HG03571 (cell line): ENCODE measurements around the gene LMX1B.
A peak's percentile ranks its signal among the peaks of the same experiment; 100 is the strongest.
"Not testable (repeated sequence)": the region's sequence is repeated elsewhere in the genome, so short reads cannot be mapped to it uniquely, and the experiment has no call there.

Experiments
- ATAC-seq: cut with Tn5 transposase; IDR thresholded peaks from one replicate; pipeline ENCODE4 v1.9.1; 2021; ENCODE audit not compliant: unreplicated experiment

LMX1B gene

DNA sequence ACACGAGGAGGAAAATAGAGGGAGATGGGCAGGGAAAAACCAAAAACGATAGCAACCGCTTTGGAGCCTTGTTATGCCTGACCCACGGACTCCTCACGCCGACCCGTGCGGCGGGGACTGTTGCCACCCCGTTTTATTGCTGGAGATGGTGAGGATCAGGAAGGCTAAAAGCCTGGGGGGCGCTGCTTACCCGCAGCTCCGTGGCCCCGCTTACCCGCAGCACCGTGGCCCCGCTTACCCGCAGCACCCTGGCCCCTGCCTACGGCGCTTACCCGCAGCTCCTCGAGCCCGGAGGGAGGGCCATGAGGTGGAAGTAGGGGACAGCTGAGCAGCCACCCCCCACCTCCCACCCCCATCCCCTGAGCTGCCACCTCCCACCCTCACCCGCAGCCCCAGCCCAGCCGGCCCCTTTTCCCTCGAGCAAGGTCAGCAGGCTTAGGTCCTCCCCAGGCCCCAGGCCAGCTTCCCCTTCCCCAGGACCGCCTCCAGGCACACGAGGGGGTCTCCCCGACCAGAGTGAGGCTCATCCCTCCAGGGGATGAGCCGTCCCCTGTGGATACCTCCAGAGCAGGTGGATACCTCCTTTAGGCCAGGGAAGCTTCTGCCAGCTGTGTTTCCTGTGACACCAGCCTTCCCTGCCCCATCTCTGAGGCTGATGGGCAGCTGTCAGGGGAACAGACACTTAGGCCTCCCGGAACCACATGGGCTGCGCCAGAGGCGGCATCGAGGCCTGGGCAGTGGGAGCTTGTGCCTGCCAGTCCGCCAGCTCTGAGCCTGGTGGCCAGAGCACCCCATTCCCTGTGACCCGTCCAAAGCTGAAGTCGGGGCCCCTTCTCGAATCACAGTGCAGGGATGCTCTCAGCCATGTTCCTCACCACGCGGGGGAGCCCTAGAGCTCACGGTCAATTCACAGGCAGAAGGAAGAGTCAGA lies 92.3 kb downstream of the LMX1B start:
- ATAC-seq = no peak

GRCh38 chr9:126706698-126707053 lies 92.9 kb downstream of the LMX1B start:
- no peak for ATAC-seq

DNA sequence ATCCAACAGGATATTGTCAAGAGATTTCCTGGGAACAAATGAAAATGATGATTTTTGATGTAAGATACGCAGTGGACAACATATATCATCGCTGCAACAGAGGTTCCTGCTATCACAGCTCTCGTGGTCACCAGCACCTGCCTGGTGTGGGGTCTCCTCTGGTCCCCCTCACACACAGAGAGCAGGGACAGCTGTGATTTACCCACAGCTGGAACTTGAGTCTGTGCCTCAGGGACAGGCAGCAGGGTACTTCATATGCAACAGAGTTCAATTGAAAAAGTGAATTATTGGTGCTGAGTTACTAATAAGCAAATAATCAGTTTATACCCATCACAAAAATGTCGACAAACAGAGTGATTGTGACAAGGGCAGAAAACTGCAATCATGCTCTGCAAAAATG lies 93.4 kb downstream of the LMX1B start:
- ATAC-seq = no peak

- not testable (repeated sequence) for ATAC-seq
These were observed 94.0 kb downstream of the LMX1B start for GRCh38 chr9:126707712-126708111.

DNA sequence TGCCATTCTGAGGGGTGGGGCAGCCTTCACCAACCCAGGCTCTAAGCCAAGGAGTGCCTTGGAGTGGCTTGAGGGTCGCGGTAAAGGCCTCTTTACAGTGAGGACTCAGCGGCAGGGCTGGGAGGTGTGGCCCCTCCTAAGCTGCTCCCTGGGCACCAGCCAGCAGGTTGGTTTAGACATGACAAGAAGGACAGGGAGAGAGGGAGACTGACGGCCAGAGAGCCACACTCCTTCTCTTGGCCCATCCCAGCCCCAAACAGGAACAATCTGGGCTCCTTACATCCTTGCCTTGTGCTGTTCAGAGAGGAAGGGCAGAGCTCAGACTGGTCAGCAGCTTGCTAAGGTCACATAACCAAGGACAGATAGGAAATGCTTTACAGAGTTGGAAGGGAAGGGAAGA lies 94.5 kb downstream of the LMX1B start:
- no peak for ATAC-seq

DNA sequence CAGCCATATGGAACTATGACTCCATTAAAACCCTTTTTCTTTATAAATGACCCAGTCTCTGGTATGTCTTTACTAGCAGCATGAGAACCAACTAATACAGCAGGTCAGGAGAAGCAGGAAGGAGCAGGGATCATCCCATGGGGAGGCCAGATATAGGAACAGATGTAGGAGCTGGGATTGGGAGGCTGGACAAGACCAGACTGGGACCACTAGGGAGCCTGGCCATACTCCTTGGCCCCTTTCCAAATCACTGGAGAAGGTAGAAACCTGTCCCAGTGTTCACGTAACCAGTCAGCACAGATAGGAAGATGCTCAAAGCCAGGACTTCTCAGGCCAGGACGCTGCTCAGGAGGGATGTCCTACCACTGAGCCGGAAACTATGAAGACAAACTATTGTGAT lies 95.5 kb downstream of the LMX1B start:
- no peak for ATAC-seq

GRCh38 chr9:126715382-126715781 lies 101.7 kb downstream of the LMX1B start:
- ATAC-seq = no peak

DNA sequence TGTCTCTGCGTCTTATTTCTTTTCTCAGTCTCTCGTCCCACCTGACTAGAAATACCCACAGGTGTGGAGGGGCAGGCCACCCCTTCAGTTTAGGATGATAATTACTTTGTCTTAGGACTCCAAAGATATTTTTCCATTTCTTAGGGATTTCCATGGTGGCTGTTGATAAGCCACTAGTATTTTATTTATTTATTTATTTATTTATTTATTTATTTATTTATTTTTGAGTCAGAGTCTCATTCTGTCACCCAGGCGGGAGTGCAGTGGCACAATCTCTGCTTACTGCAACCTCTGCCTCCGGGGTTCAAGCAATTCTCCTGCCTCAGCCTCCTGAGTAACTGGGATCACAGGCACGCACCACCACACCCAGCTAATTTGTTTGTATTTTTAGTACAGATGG lies 103.7 kb downstream of the LMX1B start:
- not testable (repeated sequence) for ATAC-seq

- no peak for ATAC-seq
These were observed 105.9 kb downstream of the LMX1B start for GRCh38 chr9:126719618-126720031.

DNA sequence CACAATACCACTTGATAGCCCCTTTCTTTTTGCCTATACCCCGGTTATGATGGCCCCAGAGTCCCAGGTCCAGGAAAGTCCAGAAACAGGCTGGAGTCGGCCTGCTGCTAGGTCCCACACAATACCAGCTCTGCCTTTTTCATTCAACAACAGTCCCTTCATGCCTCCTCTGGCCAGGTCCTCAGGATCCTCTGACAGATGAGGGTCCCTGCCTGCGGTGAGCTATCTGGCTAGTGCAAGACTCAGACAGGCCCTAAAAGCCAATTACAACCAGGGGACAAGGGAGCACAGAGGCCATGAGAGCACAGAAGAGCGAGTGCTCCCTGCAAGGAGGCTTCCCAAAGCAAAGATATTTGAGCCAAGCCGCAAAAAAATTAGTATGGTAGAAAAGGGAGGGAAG lies 106.3 kb downstream of the LMX1B start:
- no peak for ATAC-seq

GRCh38 chr9:126720661-126721563 lies 107.2 kb downstream of the LMX1B start:
- ATAC-seq = no peak

DNA sequence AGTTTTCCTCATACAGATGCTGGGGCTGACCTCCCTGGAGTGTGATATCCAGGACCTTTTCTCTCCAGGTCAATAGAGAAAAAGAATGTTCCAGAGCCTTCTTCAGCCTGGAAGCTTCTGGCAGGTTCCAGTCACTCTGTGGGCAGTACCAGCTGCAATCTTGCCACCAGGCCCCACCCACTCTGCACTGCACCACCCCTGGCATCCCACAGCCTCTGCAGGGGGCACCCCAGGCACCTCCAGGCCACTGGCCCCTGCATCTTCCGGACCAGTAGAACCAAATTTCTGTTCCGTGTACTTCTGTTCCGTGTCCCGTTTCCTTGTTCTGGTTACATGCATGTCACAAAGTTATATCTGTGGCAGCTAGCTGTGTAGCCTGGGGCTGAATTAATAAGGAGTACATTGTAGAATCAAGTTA lies 107.8 kb downstream of the LMX1B start:
- ATAC-seq = peak; percentile 6

- ATAC-seq = peak; percentile 62
These were observed 108.7 kb downstream of the LMX1B start for GRCh38 chr9:126722252-126722921.

DNA sequence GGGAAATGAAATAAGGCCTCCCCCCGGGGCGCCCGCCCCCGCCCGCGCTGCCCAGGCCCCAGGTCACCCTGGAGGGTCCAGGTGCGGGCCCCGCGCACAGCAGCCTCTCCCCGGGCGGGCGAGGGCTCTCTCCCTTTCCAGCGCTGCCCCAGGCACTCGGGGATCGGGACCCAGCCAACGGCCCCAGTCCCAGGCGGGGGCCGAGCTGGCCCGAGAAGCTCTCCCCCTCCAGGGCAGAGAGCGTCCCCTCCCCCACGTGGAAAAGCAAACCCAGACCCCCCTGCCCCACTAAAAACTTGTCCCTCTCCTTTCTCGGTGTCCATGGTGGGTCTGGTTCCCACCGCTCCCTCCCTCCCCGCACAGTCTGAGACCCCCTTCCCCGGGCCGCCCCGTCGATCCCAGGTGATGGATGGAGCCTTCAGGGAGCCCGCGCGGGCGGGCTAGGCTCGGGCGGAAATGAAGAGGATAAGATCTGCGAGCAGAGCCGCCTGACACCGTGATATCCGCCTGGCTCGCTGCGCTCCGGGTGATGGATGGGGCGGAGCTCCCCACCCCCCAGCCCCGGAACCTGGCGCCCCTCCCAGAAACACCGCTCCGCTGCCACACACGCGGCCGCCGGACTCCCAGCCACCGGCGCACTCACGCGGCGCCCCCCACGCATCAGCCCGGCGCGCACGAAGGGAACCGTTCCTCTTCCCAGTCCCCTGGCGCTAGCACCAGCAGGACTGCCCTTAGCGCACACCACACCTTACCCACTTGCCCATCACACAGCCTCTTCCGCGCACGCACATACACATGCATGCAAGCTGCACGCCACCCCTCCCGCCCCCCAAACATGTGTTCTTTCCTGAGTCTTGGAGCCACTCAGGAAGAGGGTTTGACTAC lies 109.4 kb downstream of the LMX1B start:
- ATAC-seq = no peak

DNA sequence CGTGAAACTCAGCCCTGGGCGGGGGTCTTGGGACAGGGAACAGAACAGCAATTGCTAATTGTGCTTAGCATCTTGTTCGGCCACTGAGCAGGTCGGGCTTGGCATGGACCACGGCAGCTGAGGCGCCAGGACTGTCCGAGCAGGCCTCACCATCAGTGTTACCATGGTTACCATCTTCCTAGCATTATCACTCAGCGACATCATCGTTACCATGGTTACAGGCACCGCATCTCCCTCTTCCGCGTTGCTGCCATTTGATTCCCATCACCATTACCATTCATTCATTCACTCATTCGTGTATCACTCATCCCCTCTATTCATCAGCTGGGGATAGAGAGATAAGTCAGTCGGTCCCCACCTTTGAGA lies 110.1 kb downstream of the LMX1B start:
- ATAC-seq = no peak

DNA sequence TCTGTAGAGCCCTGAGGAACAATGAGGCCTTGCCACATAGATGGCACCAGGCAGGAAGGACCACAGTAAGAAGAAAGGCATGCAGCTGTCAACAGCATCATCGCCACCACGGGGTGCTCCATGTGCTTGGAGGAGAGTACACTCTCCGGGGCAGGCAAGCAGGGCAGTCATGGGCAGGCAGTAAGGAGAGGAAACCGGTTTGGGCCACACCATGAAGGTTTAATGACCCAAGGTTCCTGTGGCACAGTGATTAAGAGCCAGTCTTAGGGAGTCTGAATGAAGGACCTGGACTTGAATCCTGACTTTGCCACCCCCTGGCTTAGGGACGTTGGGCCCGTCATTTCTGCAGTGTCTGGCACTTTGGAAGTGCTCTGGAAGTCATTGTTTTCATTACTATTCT lies 110.5 kb downstream of the LMX1B start:
- no peak for ATAC-seq

- ATAC-seq = not testable (repeated sequence)
These were observed 111.8 kb downstream of the LMX1B start for GRCh38 chr9:126725485-126725884.

GRCh38 chr9:126728210-126728609 lies 114.5 kb downstream of the LMX1B start:
- ATAC-seq = not testable (repeated sequence)

- ATAC-seq = not testable (repeated sequence)
These were observed 116.9 kb downstream of the LMX1B start for GRCh38 chr9:126730592-126730991.

DNA sequence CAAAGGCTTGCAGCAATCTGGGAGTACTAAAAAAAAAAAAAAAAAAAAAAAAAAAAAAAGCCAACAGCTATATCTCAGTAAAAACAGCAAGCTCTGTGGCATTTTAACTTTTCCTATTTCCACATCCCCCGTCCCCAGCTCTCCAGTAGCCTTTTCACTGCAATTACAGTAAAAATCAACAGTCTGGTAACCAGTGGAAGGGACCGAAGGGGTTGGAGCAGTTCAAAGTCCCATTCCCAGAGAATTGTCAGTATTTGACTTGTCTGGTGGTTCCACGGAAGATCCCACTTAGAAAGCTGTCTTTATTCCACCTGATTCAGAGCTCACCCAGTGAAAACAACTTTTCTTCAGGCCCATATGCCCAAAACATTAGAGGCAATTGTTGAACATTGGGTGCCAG lies 119.3 kb downstream of the LMX1B start:
- no peak for ATAC-seq
